Activated T-cell treated with anti-CD3 and anti-CD28 coated beads for 4 hours (primary cell): ENCODE data around the gene RHCG.
A peak's percentile ranks its signal among the peaks of the same experiment; 100 is the strongest.
"Not testable (repeated sequence)": the region's sequence is repeated elsewhere in the genome, so short reads cannot be mapped to it uniquely, and the experiment has no call there.

ENCODE experiments used
- DNase-seq: peaks from one replicate; pipeline ENCODE4 v3.0.0-alpha.2; 2020

Gene RHCG

GRCh38 chr15:89475661-89476060 is 20.7 kb downstream of the RHCG start:
- DNase-seq, result no peak

GRCh38 chr15:89472785-89473256 is 23.6 kb downstream of the RHCG start:
- peak; percentile 5 for DNase-seq

- DNase-seq, result no peak
Observed at GRCh38 chr15:89469426-89470096, 26.8 kb downstream of the RHCG start.

GRCh38 chr15:89468813-89469212 is 27.6 kb downstream of the RHCG start:
- not testable (repeated sequence) for DNase-seq

DNA sequence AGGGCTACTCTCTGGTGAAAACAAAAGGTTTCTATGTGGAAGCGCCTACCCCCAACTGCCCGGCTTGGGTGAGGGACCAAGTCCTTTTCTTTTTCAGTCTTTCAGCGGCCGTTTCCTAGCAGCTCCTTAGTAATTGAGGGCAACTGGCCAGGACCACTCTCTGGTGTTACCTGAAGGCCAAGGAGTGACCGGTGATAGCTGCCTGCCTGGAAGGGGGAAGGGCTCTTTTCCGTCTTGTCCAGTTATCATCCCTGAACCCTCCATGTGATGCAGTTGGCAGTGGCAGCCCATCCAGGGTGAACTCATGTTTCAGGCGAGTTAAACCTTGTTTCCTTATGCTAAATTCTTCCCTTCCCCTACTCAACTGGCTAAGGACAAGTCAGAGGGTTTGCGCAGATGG is 33.3 kb downstream of the RHCG start:
- DNase-seq, result no peak

DNA sequence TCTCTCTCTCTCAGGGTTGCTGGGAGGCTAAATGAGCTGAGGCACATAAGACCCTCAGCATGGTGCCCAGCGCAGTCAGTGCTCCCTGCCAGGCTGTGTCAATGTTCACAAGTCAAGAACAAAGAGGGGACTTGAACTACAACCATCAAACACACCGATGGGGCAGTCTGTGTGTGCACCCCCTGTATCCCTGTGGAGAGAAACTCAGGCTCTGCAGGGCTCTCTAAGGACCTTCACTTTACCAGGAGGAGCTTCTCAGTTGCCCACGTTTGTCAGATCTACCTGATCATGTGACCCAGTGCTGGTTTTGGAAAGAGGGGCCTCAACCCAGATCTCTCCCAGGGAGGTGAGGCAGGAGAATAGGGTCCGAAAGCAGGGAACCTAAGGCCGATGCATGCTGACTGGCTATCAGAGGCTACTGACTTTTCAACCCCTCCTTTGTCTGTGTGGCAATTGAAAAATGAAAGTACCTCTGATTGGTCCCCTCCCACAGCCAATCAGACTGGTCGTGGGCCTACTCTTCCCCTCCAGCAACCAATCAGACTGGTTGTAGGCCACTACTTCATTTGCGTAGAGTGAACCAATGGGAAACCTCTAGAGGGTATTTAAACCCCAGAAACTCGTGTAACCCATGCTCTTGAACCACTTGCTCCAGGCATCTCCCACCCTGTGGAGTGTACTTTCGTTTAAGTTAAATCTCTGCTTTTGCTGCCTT is 34.0 kb downstream of the RHCG start:
- DNase-seq, result no peak

- no peak for DNase-seq
Observed at GRCh38 chr15:89461386-89461785, 35.0 kb downstream of the RHCG start.

DNA sequence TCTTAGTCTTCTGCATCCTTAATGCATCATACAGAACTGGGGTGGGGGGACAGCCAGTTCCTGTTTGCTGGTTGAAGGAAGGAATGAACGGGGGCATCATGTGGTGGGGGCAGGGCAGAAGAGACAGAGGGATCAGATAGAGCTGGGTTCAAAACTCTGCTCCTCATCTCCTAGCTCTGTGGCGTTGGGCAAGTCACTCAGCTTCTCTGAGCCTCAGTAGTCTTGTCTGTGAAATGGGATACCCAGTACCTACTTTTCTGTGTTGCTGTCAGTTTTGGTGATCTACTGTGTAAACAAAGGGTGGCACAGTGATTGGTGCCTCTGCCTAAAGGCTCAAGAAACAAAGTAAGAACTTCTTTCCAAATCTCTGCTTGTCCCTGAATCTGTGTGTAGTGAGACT is 36.3 kb downstream of the RHCG start:
- no peak for DNase-seq

- no peak for DNase-seq
Observed at GRCh38 chr15:89459271-89460038, 36.9 kb downstream of the RHCG start.

DNA sequence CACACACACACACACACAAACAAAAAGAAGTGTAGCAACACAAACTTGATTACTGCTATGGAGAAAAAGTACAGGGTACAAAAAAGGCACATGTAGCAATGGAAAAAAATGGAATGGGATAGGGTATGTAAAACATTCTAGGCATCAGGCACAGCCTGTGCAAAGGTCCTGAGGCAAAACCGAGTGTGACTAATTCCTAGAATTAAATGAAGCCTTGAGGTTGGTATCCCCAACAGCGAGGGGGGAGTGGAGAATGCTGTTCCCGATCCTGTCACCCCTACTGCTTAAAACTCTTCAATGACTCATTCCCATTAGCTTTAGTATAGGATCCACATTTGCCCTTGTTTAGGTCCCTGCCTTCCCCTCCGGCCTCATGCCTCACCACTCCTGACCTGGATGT is 37.9 kb downstream of the RHCG start:
- DNase-seq, result no peak

- no peak for DNase-seq
Observed at GRCh38 chr15:89457086-89457485, 39.3 kb downstream of the RHCG start.

DNA sequence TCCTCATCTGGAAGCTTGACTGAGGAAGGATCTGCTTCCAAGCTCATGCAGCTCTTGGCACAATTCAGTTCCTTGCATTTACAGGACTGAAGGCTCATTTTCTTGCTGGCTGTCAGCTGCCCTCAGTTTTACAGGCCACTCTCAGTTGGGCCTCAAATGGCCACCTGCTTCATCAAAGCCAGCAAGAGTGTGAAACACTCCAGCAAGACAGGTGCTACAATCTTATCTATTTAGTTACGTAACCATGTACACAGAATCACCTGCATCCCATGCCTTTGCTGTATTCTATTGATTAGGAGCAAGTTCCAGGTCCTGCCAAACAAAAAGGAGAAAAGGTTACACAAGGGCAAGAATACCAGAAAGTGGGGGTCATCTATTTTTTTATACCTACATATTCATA is 40.8 kb downstream of the RHCG start:
- DNase-seq, result no peak

DNA sequence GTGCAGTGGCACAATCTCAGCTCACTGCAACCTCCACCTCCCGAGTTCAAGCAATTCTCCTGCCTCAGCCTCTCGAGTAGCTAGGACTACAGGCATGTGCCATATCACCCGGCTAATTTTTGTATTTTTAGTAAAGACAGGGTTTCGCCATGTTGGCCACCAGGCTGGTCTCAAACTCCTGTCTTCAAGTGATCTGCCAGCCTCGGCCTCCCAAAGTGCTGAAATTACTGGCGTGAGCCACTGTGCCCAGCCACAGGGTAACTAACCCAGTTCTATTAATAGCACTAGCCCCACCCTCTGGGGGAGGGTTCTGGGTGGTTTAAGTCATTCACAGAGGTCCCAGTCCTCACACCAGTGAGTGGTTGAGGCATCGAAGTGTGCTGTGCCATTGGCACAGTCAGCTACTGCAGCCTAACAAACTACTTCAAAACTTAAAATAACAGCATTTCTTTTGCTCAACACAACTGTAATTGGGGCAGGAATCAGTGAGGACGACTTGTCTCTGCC is 44.0 kb downstream of the RHCG start:
- DNase-seq, result no peak

- DNase-seq, result no peak
Observed at GRCh38 chr15:89451846-89452245, 44.5 kb downstream of the RHCG start.

GRCh38 chr15:89450076-89451006 is 46.0 kb downstream of the RHCG start:
- no peak for DNase-seq

DNA sequence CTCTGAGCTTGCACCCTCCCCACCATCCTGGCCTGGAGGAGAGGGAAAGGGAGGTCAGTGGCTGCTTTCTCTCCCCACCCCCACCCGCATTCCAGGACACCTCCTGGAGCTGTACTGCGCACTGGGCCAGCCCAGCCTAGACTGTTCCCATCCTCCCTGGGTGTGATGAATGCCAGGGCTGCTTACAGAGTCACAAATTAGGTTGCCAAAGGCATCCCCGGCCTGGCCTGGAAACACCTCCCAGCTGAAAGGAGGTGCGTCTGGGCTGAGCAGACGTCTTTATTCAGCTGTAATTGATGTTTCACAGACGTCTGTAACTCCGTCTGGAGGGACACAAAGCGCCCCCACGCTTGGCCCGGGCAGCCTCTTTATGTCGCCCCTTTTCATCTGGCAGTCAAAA is 47.6 kb downstream of the RHCG start:
- DNase-seq, result no peak

DNA sequence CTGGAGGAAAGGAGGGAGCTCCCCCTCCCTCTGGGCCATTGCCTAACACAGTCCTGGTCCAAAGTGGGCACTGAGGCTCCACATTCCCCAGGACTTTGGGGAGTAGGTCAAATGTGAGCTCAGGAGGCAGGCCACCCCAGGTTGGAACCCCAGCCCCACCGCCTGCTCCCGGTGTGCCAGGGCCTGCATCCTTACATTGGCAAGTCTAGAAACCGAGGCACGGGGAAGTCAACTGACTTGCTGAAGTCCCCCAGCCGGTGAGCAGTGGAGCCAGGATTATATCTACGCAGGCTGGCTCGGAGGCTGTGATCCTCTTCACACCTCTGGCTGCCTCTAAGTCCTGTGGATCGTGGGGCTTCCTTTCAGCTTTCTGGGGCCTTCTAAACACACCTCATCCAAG is 48.7 kb downstream of the RHCG start:
- DNase-seq, result no peak

DNA sequence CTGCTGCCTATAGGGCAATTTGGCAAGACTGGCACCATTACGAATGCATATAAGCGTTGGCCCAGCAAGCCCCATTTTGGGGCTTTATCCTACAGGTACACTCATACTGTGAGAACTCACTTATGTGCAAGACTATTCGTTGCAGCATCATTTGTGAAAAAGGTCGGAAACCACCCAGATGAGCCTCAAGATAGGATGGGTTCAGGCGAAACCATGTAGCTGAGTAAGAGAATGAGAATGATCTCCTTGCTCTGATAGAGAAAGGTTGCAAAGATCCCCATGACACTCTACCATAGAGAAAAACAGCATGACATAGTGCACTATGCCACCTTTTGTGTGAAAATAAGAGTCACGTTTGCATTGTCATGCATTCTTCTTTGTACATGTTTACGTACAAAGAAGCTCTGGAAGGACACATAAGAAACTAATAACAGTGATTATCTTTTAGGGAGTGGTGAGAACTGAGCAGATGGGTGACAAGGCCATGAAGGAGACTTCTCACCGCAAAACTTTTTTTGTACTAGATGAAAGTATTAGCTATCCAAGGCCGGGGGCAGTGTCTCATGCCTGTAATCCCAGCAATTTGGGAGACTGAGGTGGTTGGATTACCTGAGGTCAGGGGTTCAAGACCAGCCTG is 50.0 kb downstream of the RHCG start:
- DNase-seq, result no peak

DNA sequence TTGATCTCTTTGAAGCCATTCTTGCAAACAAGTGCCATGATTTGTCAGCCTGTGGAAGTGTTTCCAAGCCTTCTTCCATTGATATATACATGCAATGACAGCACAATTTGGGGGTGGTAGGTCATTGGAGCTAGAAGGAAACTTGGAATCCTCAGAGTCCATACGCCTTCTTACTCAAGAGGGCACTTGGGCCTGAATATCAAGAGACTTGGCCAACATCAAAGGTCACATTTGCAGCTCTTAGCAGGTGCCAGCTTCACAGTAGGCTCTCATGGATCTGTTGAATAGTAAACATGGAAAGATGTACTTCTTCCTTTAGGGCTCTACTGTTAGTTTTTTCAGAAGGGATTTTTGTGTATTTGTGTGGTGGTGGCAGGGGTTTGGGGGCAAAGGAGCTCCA is 50.9 kb downstream of the RHCG start:
- DNase-seq, result no peak

GRCh38 chr15:89444241-89445225 is 51.9 kb downstream of the RHCG start:
- no peak for DNase-seq

DNA sequence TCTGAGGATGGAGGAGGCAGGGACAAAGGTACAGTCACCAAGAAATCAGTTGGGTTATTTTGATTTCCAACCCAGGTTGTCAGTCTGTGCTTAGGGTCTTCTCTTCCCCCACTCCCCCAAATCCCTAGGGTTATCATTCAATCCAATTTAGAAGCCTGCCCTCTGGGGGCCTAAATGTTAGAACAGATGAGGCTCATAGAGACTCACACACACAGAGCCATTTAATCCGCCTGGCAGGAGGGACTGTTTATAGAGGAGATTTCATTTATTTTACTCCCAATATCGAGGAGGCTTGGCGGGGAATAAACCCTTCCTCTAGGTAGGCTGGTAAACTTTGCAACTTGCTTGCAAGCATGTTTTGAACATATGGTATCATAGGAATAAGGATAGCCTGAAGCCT is 52.8 kb downstream of the RHCG start:
- DNase-seq, result no peak
